ENCODE data around the gene CLCN4.

The CLCN4 gene

GRCh38 chrX:10246297-10246696 is 89.5 kb downstream of the CLCN4 start:
- DNase-seq: no peak

GRCh38 chrX:10246846-10247245 is 90.1 kb downstream of the CLCN4 start:
- DNase-seq: no peak

GRCh38 chrX:10254739-10255138 is 98.0 kb downstream of the CLCN4 start:
- DNase-seq: no peak

- DNase-seq: no peak
Measured at GRCh38 chrX:10259716-10260115, 102.9 kb downstream of the CLCN4 start.

- DNase-seq: no peak
Measured at GRCh38 chrX:10265775-10266174, 109.0 kb downstream of the CLCN4 start.

GRCh38 chrX:10278716-10279115 is 121.9 kb downstream of the CLCN4 start:
- no peak for DNase-seq

GRCh38 chrX:10280071-10280470 is 123.3 kb downstream of the CLCN4 start:
- DNase-seq: no peak

- no peak for DNase-seq
Measured at GRCh38 chrX:10282490-10282889, 125.7 kb downstream of the CLCN4 start.

- DNase-seq: no peak
Measured at GRCh38 chrX:10286195-10286594, 129.4 kb downstream of the CLCN4 start.

Measured in activated CD4-positive, CD25-positive, alpha-beta regulatory T cell (primary cell).